DOHH2 (cell line): Measurements from ENCODE around the gene ARHGAP8.

Experiments
- H3F3A ChIP-seq: fragments of 200-600 bp; sonication (generic), shearing (Covaris generic); 2 replicates; pipeline ENCODE4 v1.6.0; 2016; ENCODE audit warnings: antibody characterized with exemption, mild to moderate bottlenecking; ENCODE audit not compliant: control insufficient read depth, insufficient read depth
- H3K27ac ChIP-seq: fragments of 200-600 bp; sonication (generic); 2 replicates; pipeline ENCODE4 v1.5.1; 2014; ENCODE audit warnings: low read depth, mild to moderate bottlenecking, low read length, moderate library complexity
- H3K27me3 ChIP-seq: fragments of 200-600 bp; sonication (generic); 2 replicates; pipeline ENCODE4 v1.6.1; 2014; ENCODE audit warnings: mild to moderate bottlenecking, low read length, mixed read lengths; ENCODE audit not compliant: control insufficient read depth
- H3K36me3 ChIP-seq: fragments of 200-600 bp; sonication (generic); 2 replicates; pipeline ENCODE4 v1.6.1; 2014; ENCODE audit warnings: mild to moderate bottlenecking, low read length, moderate library complexity, mixed read lengths; ENCODE audit not compliant: control insufficient read depth
- H3K4me1 ChIP-seq: fragments of 200-600 bp; sonication (generic); 2 replicates; pipeline ENCODE4 v1.6.1; 2014; ENCODE audit warnings: mild to moderate bottlenecking, low read length, mixed read lengths; ENCODE audit not compliant: control insufficient read depth
- H3K4me2 ChIP-seq: fragments of 200-600 bp; sonication (generic); 2 replicates; pipeline ENCODE4 v1.6.0; 2014; ENCODE audit warnings: mild to moderate bottlenecking, low read length, moderate library complexity
- H3K4me3 ChIP-seq: fragments of 200-600 bp; sonication (generic); 2 replicates; pipeline ENCODE4 v1.5.1; 2014; ENCODE audit warnings: mild to moderate bottlenecking, low read length, mixed read lengths
- H3K79me2 ChIP-seq: fragments of 200-600 bp; sonication (generic); 2 replicates; pipeline ENCODE4 v1.6.1; 2014; ENCODE audit warnings: mild to moderate bottlenecking, low read length, mixed read lengths; ENCODE audit not compliant: control insufficient read depth
- H3K9me2 ChIP-seq: fragments of 200-600 bp; sonication (generic); replicated peaks from 2 replicates; pipeline ENCODE4 v1.6.1; 2014; ENCODE audit warnings: mild to moderate bottlenecking, low read length, mixed read lengths; ENCODE audit not compliant: control insufficient read depth
- H3K9me3 ChIP-seq: fragments of 200-600 bp; sonication (generic); 2 replicates; pipeline ENCODE4 v1.6.1; 2014; ENCODE audit warnings: antibody characterized with exemption, low read length, mixed read lengths; ENCODE audit not compliant: control insufficient read depth, insufficient read depth
- H4K20me1 ChIP-seq: fragments of 200-600 bp; sonication (generic); 2 replicates; pipeline ENCODE4 v1.6.0; 2014; ENCODE audit warnings: low read depth, mild to moderate bottlenecking, antibody characterized with exemption, low read length, moderate library complexity; ENCODE audit not compliant: control insufficient read depth, insufficient read depth
- CTCF ChIP-seq: fragments of 200-600 bp; sonication (generic); IDR thresholded peaks from one replicate; pipeline ENCODE4 v1.5.1; 2014; ENCODE audit warnings: antibody characterized with exemption, mild to moderate bottlenecking, low read depth, low read length; ENCODE audit not compliant: poor library complexity, severe bottlenecking
- EZH2phosphoT487 ChIP-seq: fragments of 200-600 bp; sonication (generic); IDR thresholded peaks from 2 replicates; pipeline ENCODE4 v1.6.1; 2017; ENCODE audit warnings: borderline replicate concordance, mild to moderate bottlenecking, antibody characterized with exemption, low read length, moderate library complexity, mixed read lengths

ARHGAP8 gene

GRCh38 chr22:44859641-44860040 is 107.3 kb downstream of the ARHGAP8 start:
- Histone ChIP-seq H3K9me3 (no peaks in the 10 kb centered on the region), H3K4me2 (no peak overlapping the region), H3K4me3 (no peak overlapping the region), H3K9me2 (no peaks in the 10 kb centered on the region), H3F3A (no peaks in the 10 kb centered on the region), H3K36me3 (no peaks in the 10 kb centered on the region), H3K4me1 (no peaks in the 10 kb centered on the region), H3K79me2 (no peaks in the 10 kb centered on the region), H4K20me1 (no peaks in the 10 kb centered on the region), H3K27ac (no peak overlapping the region), H3K27me3 (no peaks in the 10 kb centered on the region)
- TF ChIP-seq CTCF: no peak
- no peak for TF ChIP-seq EZH2phosphoT487

- Histone ChIP-seq H4K20me1 (no peaks in the 10 kb centered on the region), H3K36me3 (no peaks in the 10 kb centered on the region), H3K9me3 (no peaks in the 10 kb centered on the region), H3K4me1 (no peaks in the 10 kb centered on the region), H3F3A (no peaks in the 10 kb centered on the region), H3K4me2 (no peak overlapping the region), H3K79me2 (no peaks in the 10 kb centered on the region), H3K9me2 (no peaks in the 10 kb centered on the region), H3K27ac (no peak overlapping the region), H3K27me3 (no peaks in the 10 kb centered on the region), H3K4me3 (no peak overlapping the region)
- no peak for TF ChIP-seq EZH2phosphoT487
- TF ChIP-seq CTCF: no peak
These were observed 107.9 kb downstream of the ARHGAP8 start for GRCh38 chr22:44860311-44860710.

- no peak overlapping the region for H3K4me2 ChIP-seq
- H4K20me1 ChIP-seq: no peaks in the 10 kb centered on the region
- H3K36me3 ChIP-seq: no peaks in the 10 kb centered on the region
- H3K79me2 ChIP-seq: no peaks in the 10 kb centered on the region
- H3K4me1 ChIP-seq: no peaks in the 10 kb centered on the region
- no peaks in the 10 kb centered on the region for H3F3A ChIP-seq
- H3K27me3 ChIP-seq: no peaks in the 10 kb centered on the region
- H3K27ac ChIP-seq: no peak overlapping the region
- no peak for TF ChIP-seq CTCF
- TF ChIP-seq EZH2phosphoT487: no peak
- H3K9me3 ChIP-seq: no peaks in the 10 kb centered on the region
- no peaks in the 10 kb centered on the region for H3K9me2 ChIP-seq
- no peak overlapping the region for H3K4me3 ChIP-seq
These were observed 108.9 kb downstream of the ARHGAP8 start for GRCh38 chr22:44861245-44861644.

GRCh38 chr22:44862281-44862680 is 109.9 kb downstream of the ARHGAP8 start:
- no peaks in the 10 kb centered on the region for H3K9me3 ChIP-seq
- no peaks in the 10 kb centered on the region for H3K27me3 ChIP-seq
- no peaks in the 10 kb centered on the region for H3K36me3 ChIP-seq
- H4K20me1 ChIP-seq: no peaks in the 10 kb centered on the region
- H3K4me2 ChIP-seq: no peak overlapping the region
- H3K4me1 ChIP-seq: no peaks in the 10 kb centered on the region
- H3K79me2 ChIP-seq: no peaks in the 10 kb centered on the region
- no peak overlapping the region for H3K4me3 ChIP-seq
- no peaks in the 10 kb centered on the region for H3F3A ChIP-seq
- TF ChIP-seq EZH2phosphoT487 (no peak), CTCF (no peak)
- no peak overlapping the region for H3K27ac ChIP-seq
- no peaks in the 10 kb centered on the region for H3K9me2 ChIP-seq
